HG03432 (cell line): ENCODE measurements around the gene APOA5.

Experiments
- ATAC-seq: cut with Tn5 transposase; IDR thresholded peaks from one replicate; pipeline ENCODE4 v1.9.1; 2021; ENCODE audit warnings: mild to moderate bottlenecking, moderate library complexity; ENCODE audit not compliant: unreplicated experiment

The APOA5 gene

DNA sequence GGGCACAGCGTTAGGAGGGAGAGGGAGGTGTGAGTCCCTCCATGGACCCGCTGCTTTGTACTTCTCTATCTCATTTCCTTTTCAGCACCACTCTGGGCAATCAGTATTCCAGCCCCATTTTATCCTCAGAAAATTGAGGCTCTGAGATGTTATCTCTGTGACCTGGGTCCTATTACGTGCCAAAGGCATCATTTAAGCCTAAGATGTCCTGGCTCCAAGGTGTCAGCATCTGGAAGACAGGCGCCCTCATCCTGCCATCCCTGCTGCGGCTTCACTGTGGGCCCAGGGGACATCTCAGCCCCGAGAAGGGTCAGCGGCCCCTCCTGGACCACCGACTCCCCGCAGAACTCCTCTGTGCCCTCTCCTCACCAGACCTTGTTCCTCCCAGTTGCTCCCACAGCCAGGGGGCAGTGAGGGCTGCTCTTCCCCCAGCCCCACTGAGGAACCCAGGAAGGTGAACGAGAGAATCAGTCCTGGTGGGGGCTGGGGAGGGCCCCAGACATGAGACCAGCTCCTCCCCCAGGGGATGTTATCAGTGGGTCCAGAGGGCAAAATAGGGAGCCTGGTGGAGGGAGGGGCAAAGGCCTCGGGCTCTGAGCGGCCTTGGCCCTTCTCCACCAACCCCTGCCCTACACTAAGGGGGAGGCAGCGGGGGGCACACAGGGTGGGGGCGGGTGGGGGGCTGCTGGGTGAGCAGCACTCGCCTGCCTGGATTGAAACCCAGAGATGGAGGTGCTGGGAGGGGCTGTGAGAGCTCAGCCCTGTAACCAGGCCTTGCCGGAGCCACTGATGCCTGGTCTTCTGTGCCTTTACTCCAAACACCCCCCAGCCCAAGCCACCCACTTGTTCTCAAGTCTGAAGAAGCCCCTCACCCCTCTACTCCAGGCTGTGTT lies 37.2 kb upstream of the APOA5 start:
- ATAC-seq: no peak

DNA sequence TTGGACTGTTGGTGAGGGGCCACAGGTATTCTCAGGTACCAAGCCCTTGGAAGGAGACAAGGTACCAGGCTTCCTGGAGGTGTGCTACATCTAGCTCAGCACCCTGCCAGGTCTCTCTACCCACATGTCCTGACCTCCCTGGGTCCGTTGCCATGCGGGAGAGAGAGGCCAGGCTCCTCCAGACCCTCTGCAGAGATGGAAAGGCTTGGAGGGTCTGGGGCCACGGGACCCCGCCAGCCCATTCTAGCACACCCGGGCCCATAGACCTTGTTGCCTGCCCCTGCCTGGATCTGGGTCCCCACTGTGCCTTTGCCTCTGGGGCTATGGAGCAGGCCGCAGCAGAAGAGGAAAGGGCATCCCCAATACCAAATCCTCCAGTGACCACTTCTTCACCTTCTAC lies 35.8 kb upstream of the APOA5 start:
- no peak for ATAC-seq

DNA sequence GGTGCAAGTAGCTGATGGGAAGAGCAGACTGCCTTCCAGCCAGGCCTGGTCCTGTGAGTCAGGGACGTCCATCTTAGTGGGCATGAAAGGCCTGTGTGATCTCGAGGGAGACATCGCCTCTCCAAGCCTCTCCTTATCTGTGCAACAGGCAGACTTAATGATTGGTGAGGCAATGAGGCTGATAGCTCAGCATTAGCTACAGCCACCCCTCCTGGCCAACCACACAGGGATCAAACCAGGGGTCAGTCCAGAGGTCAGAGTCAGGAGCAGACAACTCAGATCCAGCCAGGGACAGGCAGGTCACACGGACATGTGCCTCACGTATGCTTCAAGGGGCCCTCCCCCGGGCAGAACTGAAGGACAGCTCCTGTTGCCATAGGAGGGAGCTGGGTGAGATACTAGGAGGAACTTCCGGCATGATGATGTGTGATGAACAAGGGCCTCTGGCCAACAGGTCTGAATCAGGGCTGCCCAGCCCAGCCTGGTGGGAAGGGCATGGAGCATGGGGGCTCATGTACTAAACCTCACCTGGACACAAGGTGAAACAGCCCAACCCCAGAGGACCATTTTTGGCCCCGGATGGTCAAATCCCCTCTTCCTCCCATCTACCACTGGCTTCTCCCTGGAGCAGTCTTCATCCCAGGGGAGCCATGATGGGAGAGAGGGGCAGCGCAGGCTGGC lies 35.2 kb upstream of the APOA5 start:
- no peak for ATAC-seq

DNA sequence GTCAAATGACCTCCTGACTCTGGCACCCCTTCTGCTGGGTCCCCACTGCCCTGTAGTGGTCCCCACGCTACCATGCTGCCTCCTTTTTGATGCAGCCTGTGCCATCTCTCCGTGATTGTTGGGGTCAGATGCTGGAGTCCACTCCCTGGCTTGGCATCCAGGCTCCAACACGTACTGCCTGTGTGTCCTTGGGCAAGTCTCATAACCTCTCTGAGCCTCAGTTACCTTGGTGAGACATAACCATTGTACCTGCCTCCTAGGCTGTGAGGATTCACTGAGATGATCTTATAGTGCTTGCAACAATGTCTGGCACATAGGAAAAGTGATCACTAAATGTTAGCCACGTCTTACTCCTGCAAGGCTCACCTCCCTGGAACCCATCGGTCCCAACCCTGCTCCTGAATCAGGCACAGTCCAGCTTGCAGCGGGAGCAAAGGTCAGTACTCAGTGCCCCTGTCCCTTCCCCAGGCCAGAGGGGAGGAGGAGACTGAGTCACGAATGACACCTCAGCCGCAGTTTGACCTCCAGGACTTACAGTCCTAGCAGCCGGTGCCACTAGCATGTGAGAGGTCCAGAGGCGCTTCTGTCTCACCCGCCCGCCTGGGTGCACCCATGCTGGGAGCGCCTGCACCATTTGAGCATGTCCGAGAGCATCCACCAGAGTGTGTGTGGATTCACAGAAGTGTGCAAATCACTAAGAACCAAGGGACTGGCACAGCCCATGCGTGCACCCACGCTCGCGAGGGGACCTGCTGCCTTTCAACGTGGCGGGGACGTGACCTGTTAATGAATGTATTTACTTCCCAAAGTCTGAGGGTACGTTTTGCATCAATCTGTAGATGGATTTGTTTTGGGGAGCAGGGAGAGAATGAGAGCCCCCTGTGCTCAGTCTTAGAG lies 34.4 kb upstream of the APOA5 start:
- ATAC-seq: no peak

DNA sequence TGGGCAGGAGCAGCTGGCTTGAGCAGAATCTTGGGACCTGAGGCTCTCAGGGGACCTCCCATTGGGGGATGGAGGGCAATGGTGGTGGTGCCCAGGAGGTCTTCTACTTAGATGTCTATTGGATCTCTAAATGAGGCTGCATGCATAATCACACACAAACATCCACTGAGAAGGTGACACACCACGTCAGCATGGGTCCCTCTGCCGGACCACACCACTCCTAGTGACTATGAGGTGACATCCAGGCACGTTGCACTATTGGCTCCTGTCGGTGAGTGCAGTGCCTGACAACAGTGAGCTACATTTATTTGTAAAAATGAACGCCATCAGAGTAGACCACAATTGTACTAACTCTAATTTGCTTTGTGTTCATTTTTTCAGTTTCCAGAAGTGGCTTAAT lies 33.8 kb upstream of the APOA5 start:
- ATAC-seq: no peak

DNA sequence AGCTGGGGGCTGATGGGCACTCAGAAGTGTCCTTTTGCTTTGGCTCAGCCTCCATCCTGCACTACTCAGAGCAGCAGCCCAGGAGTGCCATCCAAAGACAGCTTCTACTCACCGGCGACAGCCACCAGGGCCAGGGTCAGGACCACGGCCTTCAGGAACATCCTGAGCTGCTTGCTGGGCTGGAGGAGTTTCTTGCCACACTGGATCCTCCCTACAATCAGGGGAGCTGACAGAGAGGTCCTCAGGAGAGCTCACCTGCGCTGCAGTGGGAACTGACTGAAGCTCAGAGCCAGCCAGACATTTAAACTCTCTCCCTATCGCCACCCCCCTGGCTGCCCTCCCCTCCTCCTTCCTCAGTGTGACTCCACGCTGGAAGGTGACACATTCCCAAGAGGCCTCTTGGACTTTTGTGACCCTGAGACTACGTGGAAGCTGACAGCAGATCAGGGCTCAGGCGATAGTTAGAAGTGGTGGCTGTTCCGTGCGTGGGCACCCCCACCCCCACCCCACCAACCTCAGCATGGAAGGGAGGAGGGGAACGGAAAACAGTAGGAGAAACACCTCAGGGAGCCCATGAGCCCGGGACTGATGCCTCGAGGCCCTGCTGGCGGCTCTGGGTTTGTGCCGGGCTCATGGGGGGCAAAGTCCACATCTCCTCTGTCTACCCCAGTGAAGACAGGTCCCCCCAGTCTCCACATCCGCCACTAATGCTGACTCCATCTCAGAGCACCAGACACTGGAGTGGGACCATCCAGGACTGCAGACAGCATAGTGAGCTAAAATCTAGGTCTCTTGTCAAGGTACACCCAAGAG lies 31.6 kb upstream of the APOA5 start, which contains the start of gene APOA4:
Gene APOA4, minus strand, starts transcription at position 274 of the 813 bp plus-strand sequence. Its CDS starts 113 bp downstream, at position 161.
- ATAC-seq: no peak

DNA sequence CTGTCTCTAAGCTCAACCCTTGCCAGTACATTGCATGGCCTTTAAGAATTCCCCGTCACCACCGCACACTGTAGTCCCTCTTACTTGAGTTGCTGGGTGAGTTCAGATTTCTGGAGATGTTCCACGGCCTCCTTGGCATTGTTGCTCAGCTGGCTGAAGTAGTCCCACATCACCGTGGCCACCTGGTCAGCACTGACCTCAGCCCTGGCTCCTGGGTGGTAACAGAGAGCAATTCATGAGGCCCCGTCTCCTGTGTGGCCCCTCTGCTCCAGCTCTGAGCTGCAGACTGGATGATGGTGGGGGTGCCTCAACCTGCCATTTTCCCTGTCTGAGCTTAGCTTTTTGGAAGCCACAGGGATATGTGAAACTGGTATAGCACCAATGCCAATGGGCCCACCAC lies 30.9 kb upstream of the APOA5 start:
- no peak for ATAC-seq

DNA sequence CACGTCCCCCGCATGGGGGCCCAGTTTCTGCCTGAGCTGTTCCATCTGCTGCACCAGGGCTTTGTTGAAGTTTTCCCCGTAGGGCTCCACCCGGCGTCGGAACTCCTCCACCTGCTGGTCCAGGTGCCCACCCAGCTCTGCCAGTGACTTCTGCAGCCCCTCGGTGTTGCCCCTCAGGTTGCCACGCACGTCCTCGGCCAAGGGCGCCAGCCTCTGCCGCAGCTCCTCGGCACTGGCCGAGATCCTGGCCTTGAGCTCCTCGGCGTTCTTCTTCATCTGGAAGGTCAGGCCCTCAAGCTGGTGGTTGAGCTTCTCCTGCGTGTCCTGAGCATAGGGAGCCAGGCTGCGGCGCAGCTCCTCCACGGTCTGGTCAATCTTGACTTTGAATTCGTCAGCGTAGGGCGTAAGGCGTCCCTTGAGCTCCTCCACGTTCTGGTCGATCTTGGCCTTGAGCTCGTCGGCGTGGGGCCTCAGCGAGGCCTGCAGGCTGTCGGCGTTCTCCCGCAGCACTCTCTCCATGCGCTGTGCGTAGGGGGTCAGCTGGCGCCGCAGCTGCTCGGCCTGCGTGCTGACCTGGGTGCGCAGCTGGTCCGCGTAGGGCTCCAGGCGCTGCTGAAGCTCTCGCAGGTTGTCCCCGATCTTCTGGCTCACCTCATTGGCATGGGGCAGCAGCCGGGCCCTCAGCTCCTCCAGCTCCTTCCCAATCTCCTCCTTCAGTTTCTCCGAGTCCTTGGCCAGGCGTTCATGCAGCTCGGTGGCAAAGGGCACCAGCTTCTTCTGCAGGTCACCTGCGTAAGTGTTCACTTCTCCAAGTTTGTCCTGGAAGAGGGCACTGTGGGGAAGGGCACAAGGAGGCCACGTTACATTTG lies 29.6 kb upstream of the APOA5 start:
- no peak for ATAC-seq

DNA sequence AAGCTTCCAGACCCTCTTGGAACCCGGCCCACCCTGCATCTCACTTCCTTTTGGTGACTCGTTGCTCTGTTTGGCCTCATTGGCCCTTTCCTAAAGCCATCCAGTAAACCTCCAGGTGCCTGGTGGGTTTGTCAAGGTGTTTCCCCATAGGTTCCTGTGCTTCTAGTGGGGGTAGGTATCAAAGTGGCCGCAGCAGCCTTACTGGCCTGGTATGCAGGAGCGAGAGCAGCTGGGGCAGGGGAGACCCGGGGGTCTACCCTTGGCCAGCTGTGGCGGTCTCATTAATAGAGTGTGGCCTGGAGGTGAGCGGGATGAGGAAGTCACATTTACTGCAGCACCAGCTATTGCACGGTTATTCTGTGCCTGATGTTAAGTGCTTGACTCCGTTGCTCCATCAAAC lies 27.4 kb upstream of the APOA5 start:
- no peak for ATAC-seq

DNA sequence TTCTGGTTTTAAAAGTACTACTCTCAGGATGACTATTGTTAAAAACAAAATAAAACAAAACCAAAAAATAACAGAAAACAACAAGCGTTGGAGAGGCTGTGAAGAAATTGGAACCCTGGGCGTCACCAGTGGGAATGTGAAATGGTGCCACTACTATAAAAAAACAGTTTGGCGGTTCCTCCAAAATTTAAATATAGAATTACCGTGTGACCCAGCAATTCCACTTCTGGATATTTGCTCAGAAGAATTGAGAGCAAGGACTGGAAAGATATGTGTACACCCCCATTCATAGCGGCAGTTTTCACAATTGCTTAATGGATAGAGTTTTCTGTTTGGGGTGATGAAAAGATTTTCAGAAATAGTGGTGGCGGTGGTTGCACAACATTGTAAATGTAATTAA lies 22.8 kb upstream of the APOA5 start:
- ATAC-seq: no peak

DNA sequence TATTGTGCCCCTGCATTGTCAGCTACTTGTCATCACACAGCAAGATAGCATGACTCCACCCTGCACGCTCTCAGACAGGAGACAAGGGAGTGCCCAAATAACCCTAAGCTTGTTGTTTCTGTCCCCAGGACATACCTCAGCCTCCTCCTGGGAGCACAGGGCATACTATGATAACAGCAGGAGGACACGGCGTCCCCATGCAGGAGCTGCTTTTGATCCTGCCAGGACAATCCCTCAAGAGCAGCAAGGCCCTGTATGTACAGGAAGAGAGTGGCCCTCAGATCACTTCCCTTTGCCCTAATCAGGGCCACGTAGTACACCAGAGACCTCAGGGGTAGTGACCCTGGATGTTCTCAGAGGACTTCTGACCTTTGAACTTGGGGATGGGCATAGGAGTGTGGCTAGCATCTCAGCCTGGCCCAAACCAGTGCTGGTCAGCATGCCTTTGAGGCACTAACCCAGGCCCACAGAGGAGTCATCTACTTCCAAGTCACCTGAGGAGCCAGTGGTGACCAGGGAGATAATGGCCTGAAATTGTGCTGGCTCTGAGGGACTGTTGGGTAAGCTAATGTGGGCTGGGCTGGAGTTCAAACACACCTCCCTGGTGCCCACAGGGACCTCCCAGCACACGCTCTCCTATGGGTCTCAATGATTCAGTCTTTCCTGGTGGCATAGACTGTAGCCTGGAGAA lies 22.2 kb upstream of the APOA5 start:
- no peak for ATAC-seq

DNA sequence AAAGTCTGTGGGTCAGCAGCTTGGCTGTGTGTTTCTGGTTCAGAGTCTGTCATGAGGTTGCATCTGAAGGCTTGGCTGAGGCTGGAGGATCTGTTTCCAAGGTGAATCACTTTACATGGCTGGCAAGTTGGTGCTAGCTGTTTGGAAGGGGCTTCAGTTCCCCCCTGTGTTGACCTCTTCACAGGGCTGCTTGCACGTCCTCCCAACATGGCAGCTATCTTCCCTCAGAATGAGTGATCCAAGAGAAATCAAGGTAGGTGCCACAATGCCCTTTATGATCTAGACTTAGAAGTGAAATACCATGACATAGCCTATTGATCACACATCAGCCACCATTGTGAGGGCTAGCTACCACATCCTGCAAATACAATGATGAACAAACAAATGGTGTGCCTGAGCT lies 21.5 kb upstream of the APOA5 start:
- ATAC-seq: no peak

DNA sequence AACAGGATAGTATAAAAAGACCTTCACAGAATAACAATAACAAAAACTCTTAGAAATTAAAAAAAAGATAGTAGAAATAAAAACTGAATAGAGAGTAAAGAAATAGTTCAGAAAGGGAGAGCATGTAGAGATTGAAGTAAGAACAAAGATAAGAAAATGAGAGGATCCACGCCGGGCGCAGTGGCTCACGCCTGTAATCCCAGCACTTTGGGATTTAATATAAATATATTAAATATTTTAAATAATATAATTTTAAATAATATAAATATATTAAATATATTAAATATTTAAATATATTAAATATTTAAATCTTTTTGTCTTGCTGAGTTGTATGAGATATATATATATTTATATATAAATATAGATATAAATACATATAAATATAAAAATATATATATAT lies 20.4 kb upstream of the APOA5 start:
- no peak for ATAC-seq

DNA sequence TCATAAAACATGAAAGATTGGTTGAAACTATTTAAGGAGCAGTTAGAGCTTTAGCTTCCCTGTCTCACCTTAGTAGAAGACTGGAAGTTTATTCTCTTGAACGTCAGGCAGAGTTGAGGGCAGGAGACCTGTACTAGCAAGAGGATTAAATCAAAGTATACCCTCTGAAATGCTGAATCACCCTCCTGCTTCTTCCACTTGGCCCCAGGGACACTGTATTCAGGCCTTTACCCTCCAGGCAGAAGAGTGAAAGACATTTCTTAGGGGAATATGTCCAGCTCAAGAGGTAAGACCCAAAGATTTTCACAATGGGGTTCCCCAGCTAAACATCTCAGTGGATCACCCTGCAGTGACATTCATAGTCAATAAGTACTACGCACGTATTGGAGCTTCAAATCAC lies 19.5 kb upstream of the APOA5 start:
- no peak for ATAC-seq

DNA sequence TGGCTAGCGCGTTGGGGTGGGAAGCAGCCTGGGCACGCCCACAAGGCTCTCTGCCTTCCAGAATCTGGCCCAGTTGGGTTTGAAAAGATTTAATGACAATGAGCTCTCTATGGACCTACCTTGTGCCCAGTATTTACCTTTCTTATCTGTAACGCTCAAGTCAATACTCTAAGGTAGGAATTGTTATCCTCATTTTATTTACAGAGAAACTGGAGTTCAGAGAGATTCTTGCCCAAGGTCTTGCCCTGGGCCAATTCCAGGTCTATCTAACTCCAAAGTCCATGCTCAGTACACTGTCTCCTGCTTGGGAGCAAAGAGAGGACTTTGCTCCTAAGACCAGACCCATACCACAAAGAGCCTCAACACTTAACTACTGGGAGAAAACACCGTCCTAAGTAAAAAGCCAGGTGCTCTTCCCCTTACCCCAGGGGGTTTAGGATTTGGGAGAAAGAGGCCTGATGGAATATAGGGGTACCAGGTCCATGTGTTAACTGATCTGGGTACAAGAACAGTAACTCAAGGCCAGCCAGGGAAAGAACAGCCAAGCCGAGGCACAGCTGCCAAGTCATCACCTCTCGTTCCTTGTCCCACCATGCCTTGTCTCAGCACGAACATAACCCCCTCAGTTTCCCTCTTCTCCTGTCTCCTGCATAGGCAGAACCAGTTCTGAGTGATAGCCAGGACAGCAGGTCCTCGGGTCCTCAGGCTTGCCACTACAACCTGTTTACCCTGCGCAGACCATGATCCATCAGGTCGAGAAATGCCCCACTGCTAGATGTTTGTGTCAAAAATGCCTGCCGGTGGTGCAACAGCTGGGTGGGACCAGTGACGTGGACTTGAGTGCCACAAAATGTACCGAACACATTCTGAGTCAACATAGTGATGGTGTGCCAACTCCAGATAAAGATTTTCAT lies 16.8 kb upstream of the APOA5 start:
- no peak for ATAC-seq

DNA sequence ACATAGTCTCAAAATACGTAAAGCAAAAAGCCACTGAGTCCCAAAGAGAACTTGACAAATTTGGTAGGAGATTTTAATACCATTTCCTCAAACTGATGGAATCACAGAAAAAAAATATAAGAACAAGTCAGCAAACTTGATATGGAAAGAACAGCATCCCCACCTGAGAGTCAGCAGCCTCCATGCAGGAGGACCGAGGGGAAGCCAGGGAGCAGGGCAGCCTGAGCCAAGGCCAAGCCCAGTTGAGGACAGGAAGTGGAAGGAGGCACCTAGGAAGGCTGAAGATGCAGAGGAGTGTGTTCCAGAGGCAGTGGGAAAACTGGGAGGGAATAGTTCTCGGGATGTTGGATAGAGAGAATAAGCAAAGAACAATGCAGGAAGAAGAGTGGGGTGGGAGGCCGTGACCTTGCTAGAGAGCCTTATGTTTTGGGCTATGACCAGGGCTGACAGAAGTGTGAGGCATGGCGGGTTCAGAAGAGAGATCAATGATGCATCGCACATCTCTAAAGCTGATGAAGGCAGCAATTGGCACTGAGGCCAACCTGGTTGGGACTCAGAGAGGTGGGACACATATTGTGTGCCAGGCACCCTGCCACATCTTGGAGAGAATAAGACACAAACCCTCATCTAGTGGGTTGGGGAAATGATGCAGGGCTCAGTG lies 16.1 kb upstream of the APOA5 start:
- no peak for ATAC-seq

DNA sequence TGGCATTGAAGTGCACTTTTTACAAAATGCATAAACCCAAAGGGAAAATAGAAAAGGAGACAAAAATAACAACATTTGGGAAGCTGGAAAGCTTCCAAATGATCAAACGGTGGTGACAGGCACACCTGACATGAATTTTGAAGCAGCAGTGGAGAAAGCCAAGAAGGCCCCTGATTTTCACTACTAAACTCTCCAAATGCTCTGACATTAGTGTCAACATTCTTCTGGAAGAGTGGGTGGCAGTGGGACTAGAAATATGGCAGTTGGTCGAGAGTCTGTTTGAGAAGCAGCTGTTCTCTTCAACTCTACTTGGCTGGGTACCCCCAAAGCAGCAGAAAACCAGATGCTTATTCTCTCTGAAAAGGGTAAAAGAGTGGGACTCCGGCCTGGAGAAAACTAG lies 12.3 kb upstream of the APOA5 start:
- ATAC-seq: no peak
